H1 (cell line): Measurements from ENCODE around the gene CHN2. TPM values are rescaled to one million over a fixed set of nuclear protein-coding genes. Genes with fewer than 3 reads are reported as not detected.

Experiments used
- CTCF ChIA-PET: fragments of 300-600 bp; sonication (Branson Sonifier 250); formaldehyde crosslinking; loops from one replicate; lab custom pipeline; 2021; ENCODE audit not compliant: partially characterized antibody; lab: Charles Lee
- POLR2A ChIA-PET: fragments of 300-600 bp; sonication (Branson Sonifier 250); formaldehyde crosslinking; loops from one replicate; lab custom pipeline; 2021; ENCODE audit warnings: inconsistent platforms; ENCODE audit not compliant: partially characterized antibody; lab: Charles Lee
- DNase-seq, 2 experiments: peaks; one replicate each; pipeline versions ENCODE4 v3.0.0 to v3.0.0-alpha.2; 2010 to 2022; ENCODE audit warnings: low spot score in 2 of 2, low read depth in 1 of 2, mixed read lengths in 1 of 2
- FAIRE-seq: peaks from 2 replicates; lab custom pipeline; 2011; peaks lifted over from hg19 to GRCh38; lab: Jason Lieb, UNC
- H2AFZ ChIP-seq: 2 replicates; pipeline ENCODE4 v1.8.1; 2012; ENCODE audit warnings: low read length, inconsistent platforms
- H2AK5ac ChIP-seq: 2 replicates; pipeline ENCODE4 v1.6.1; 2013; ENCODE audit warnings: low read depth, low read length
- H2BK120ac ChIP-seq: replicated peaks from 2 replicates; pipeline ENCODE3; 2013; ENCODE audit warnings: low read depth, low read length, inconsistent platforms
- H2BK12ac ChIP-seq: 2 replicates; pipeline ENCODE4 v1.6.1; 2013; ENCODE audit warnings: low read depth, low read length
- H2BK15ac ChIP-seq: 2 replicates; pipeline ENCODE4 v1.6.1; 2013; ENCODE audit warnings: low read length
- H2BK20ac ChIP-seq: 2 replicates; pipeline ENCODE4 v1.6.1; 2013; ENCODE audit warnings: low read length
- H2BK5ac ChIP-seq: 2 replicates; pipeline ENCODE4 v1.6.1; 2013; ENCODE audit warnings: low read depth, low read length
- H3K14ac ChIP-seq: 2 replicates; pipeline ENCODE4 v1.6.1; 2013; ENCODE audit warnings: inconsistent platforms; ENCODE audit not compliant: insufficient read length
- H3K18ac ChIP-seq: 2 replicates; pipeline ENCODE4 v1.6.1; 2013; ENCODE audit warnings: low read length; ENCODE audit errors: extremely low read depth
- H3K23ac ChIP-seq: 2 replicates; pipeline ENCODE4 v1.6.1; 2013; ENCODE audit warnings: inconsistent platforms; ENCODE audit not compliant: insufficient read length
- H3K23me2 ChIP-seq: 2 replicates; pipeline ENCODE4 v1.6.1; 2013; ENCODE audit warnings: low read depth, low read length
- H3K27ac ChIP-seq: 2 replicates; pipeline ENCODE4 v1.6.1; 2011; ENCODE audit warnings: low read depth, low read length, inconsistent platforms
- H3K27me3 ChIP-seq, 4 experiments: replicated peaks in 1 of 4; 1 replicate in 1 of 4; 2 replicates in 3 of 4; pipeline versions ENCODE4 v1.6.1 to v1.8.1; 2011 to 2013; ENCODE audit warnings: low read length in 3 of 4, mild to moderate bottlenecking in 3 of 4, inconsistent platforms in 2 of 4, mixed read lengths in 2 of 4, moderate library complexity in 1 of 4; ENCODE audit not compliant: control insufficient read depth in 3 of 4, insufficient read depth in 3 of 4; ENCODE audit errors: extremely low read depth in 1 of 4
- H3K36me3 ChIP-seq, 4 experiments: 2 replicates each; pipeline versions ENCODE4 v1.6.1 to v1.8.1; 2011 to 2013; ENCODE audit warnings: mild to moderate bottlenecking in 4 of 4, low read length in 3 of 4, moderate library complexity in 2 of 4, control low read depth in 1 of 4, inconsistent platforms in 1 of 4; ENCODE audit not compliant: insufficient read depth in 4 of 4, control insufficient read depth in 2 of 4
- H3K4ac ChIP-seq: replicated peaks from 2 replicates; pipeline ENCODE3; 2013; ENCODE audit warnings: low read length, low read depth, mixed read lengths, inconsistent platforms; ENCODE audit not compliant: insufficient read length
- H3K4me1 ChIP-seq, 4 experiments: replicated peaks in 1 of 4; 1 replicate in 1 of 4; 2 replicates in 3 of 4; pipeline versions ENCODE4 v1.6.1 to v1.8.1; 2011 to 2013; ENCODE audit warnings: low read length in 3 of 4, inconsistent platforms in 2 of 4, mixed read lengths in 1 of 4; ENCODE audit not compliant: insufficient read depth in 4 of 4, control insufficient read depth in 3 of 4
- H3K4me2 ChIP-seq, 2 experiments: 2 replicates each; pipeline versions ENCODE4 v1.6.1 to v1.8.1; 2011 to 2013; ENCODE audit warnings: low read depth in 2 of 2, low read length in 2 of 2, control low read depth in 1 of 2, inconsistent platforms in 1 of 2, mild to moderate bottlenecking in 1 of 2; ENCODE audit not compliant: insufficient read depth in 1 of 2
- H3K4me3 ChIP-seq, 4 experiments: fragments of 200-600, 300-600 bp in 1 of 4; sonication (generic), shearing (Covaris generic), sonication (Bioruptor Twin) in 1 of 4; 2 replicates each; pipeline versions ENCODE4 v1.5.1 to v1.8.1; 2011 to 2016; ENCODE audit warnings: low read length in 4 of 4, low read depth in 3 of 4, control low read depth in 2 of 4, inconsistent platforms in 2 of 4, mild to moderate bottlenecking in 2 of 4, mixed read lengths in 1 of 4, moderate library complexity in 1 of 4; ENCODE audit not compliant: insufficient read depth in 2 of 4; ENCODE audit errors: extremely low read depth in 1 of 4
- H3K56ac ChIP-seq: replicated peaks from 2 replicates; pipeline ENCODE3; 2013; ENCODE audit warnings: low read depth, mild to moderate bottlenecking, mixed read lengths, low read length, inconsistent platforms; ENCODE audit not compliant: insufficient read length
- H3K79me1 ChIP-seq: 2 replicates; pipeline ENCODE4 v1.6.1; 2013; ENCODE audit warnings: low read depth, low read length, control low read depth
- H3K79me2 ChIP-seq, 2 experiments: 2 replicates each; pipeline versions ENCODE4 v1.6.1 to v1.8.1; 2012 to 2013; ENCODE audit warnings: low read length in 2 of 2, mild to moderate bottlenecking in 2 of 2, inconsistent platforms in 1 of 2; ENCODE audit not compliant: insufficient read depth in 2 of 2, control insufficient read depth in 1 of 2
- H3K9ac ChIP-seq, 4 experiments: replicated peaks in 1 of 4; 1 replicate in 1 of 4; 2 replicates in 3 of 4; pipeline versions ENCODE4 v1.6.1 to v1.8.1; 2011 to 2013; ENCODE audit warnings: low read depth in 3 of 4, low read length in 3 of 4, control low read depth in 2 of 4, mild to moderate bottlenecking in 2 of 4, moderate library complexity in 2 of 4, inconsistent platforms in 1 of 4; ENCODE audit errors: extremely low read depth in 1 of 4
- H3K9me3 ChIP-seq, 2 experiments: 2 replicates each; pipeline versions ENCODE4 v1.6.1 to v1.8.1; 2012 to 2013; ENCODE audit warnings: mild to moderate bottlenecking in 2 of 2, moderate library complexity in 2 of 2, control low read depth in 1 of 2, inconsistent platforms in 1 of 2, low read depth in 1 of 2, low read length in 1 of 2, mixed read lengths in 1 of 2; ENCODE audit not compliant: insufficient read depth in 2 of 2
- H4K20me1 ChIP-seq, 2 experiments: replicated peaks in 1 of 2; 2 replicates each; pipeline versions ENCODE3 to v1.8.1; 2011 to 2013; ENCODE audit warnings: inconsistent platforms in 2 of 2, low read length in 2 of 2, mild to moderate bottlenecking in 1 of 2; ENCODE audit not compliant: insufficient read depth in 2 of 2, control insufficient read depth in 1 of 2
- H4K5ac ChIP-seq: 2 replicates; pipeline ENCODE4 v1.6.1; 2013; ENCODE audit warnings: low read length, low read depth, mixed read lengths, inconsistent platforms; ENCODE audit not compliant: insufficient read length
- H4K8ac ChIP-seq: 2 replicates; pipeline ENCODE4 v1.8.0; 2013; ENCODE audit warnings: mild to moderate bottlenecking, moderate library complexity, low read length, inconsistent platforms; ENCODE audit not compliant: insufficient read depth; ENCODE audit errors: extremely low read depth
- H4K91ac ChIP-seq: replicated peaks from 2 replicates; pipeline ENCODE3; 2013; ENCODE audit warnings: low read length, mixed read lengths, inconsistent platforms; ENCODE audit not compliant: insufficient read length
- ASH2L ChIP-seq: fragments of 200-600, 300-600 bp; sonication (generic); IDR thresholded peaks from one replicate; pipeline ENCODE4 v1.7.1; 2017; ENCODE audit warnings: low read length
- CEBPB ChIP-seq: IDR thresholded peaks from 2 replicates; pipeline ENCODE4 v1.6.1; 2012; ENCODE audit warnings: low read depth, low read length
- FOSL1 ChIP-seq: IDR thresholded peaks from 2 replicates; pipeline ENCODE4 v1.6.1; 2011; ENCODE audit warnings: mild to moderate bottlenecking, low read depth, low read length, moderate library complexity; ENCODE audit not compliant: insufficient read depth
- PHF8 ChIP-seq: fragments of 200-600 bp; sonication (generic); conservative IDR thresholded peaks from 2 replicates; pipeline ENCODE4 v1.7.1; 2012; ENCODE audit warnings: low read depth, mild to moderate bottlenecking, inconsistent platforms, low read length, moderate library complexity
- TCF12 ChIP-seq: IDR thresholded peaks from 2 replicates; pipeline ENCODE4 v1.6.1; 2011; ENCODE audit warnings: low read depth, mild to moderate bottlenecking, low read length
- WGBS, 2 experiments: shearing (Covaris generic) in 1 of 2; methylation state at CpG; one replicate each; pipeline versions ENCODE4 v1.1.6 to v1.1.7; 2013 to 2015; ENCODE audit warnings: low lambda C conversion rate in 2 of 2, mixed read lengths in 2 of 2, inconsistent platforms in 1 of 2, low coverage in 1 of 2, missing lambda C conversion rate in 1 of 2; ENCODE audit not compliant: insufficient replicate concordance in 2 of 2, insufficient coverage in 1 of 2, insufficient read length in 1 of 2; ENCODE audit errors: extremely low coverage in 1 of 2, missing lambda C conversion rate in 1 of 2; 5-methylcytosine and 5-hydroxymethylcytosine counted together
- polyA plus RNA-seq, 7 experiments: library from polyadenylated mRNA; depleted of rRNA in 3 of 7; stranded (reverse) in 5 of 7; unstranded in 2 of 7; fragments of >200 nt in 5 of 7; fragments of 200-250 nt in 2 of 7; gene quantifications; 1 replicate in 5 of 7; 2 replicates in 1 of 7; 4 replicates in 1 of 7; pipeline versions ENCODE4 v1.2.1 to v1.2.3, GENCODE V29; 2011 to 2013; ENCODE audit warnings: missing spikeins in 2 of 7, mixed read lengths in 2 of 7
- total RNA-seq: library from RNA; stranded (reverse); fragmentation: NEBNext Ultra II Directional; extraction: Animal tissue kit (Norgen Biotek cat#: 25700); gene quantifications from 2 replicates; pipeline ENCODE4 v1.2.1, GENCODE V29; 2021

CHN2 gene
- total and polyA plus RNA-seq, 2 of the 8 experiments (the other 6 are each of a cell fraction or from before 2014, with no cell fraction given), result 2.9 to 4.8 TPM

DNA sequence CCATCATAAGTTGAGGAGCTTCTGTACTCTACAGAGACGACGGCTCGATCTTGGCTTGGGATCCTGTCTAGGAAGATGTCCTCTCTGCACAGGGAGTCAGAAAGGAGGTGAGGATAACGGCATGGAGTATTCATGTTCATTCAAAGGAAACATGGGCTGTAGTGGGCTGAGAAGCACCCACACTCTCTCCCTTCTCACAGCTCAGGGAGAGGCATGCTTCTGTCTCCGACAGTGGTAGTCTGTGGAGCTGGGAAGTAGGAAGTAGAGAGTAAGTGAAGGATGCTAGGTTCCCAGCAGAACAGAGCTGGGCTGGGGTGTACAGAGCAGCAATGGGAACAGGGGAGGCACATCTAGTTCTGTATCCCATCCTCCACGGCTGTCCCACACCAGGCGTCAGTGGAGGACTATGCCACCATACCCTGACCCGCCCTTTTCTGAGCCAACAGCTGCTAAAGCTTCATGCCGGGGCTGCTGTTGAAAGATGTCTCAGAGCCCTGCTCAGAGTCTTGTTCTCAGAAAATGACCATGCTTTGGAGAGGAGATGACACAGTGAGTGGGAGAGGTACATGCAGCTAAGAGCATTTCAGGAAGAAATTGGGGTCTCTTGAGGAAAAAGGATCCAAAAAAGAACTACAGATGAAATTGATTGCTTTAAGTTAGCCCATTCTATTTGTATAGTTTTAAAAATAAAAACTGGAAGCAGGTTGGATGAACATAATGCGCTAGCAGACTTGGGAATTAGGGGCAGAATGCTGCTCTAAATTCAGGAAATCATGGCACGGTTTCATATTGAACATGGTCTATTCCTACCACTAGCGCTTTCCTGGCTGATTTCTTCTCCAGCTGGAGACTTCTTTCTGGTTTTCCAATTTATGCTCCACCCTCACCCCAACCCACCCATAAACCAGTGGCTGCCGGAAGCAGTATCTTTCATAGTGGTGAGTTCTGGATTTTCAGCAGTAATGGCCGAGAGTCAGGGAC is 138.6 kb downstream of the CHN2 start:
- no peak overlapping the region for H4K91ac ChIP-seq
- H3K14ac ChIP-seq, result no peak overlapping the region
- no peaks in the 10 kb centered on the region for H4K20me1 ChIP-seq
- H3K9ac ChIP-seq, result no peak overlapping the region
- H2BK20ac ChIP-seq, result no peak overlapping the region
- no peaks in the 10 kb centered on the region for H3K23me2 ChIP-seq
- H3K23ac ChIP-seq, result no peak overlapping the region
- H3K18ac ChIP-seq, result no peak overlapping the region
- no peak overlapping the region for H2AFZ ChIP-seq
- ChIA-PET POLR2A (interaction anchor here (1.4 kb wide), 1 partner anchor 14 kb away, joined by 4 read pairs; no protein-coding TSS in a partner anchor), CTCF (interaction anchor here (1.0 to 3.1 kb wide), 4 partner anchors 8 to 15 kb away, joined by 4 to 9 read pairs (median 4); no protein-coding TSS in a partner anchor)
- no peak overlapping the region for H2BK5ac ChIP-seq
- no peak overlapping the region for H3K4me2 ChIP-seq
- 95% methylated on average over 14 of the region's 14 CpGs; no CpG with 5 or more reads in 1 of the 2 experiments for WGBS, 2 experiments
- H4K5ac ChIP-seq, result no peak overlapping the region
- no peak overlapping the region for H2BK12ac ChIP-seq
- no peak overlapping the region for H2AK5ac ChIP-seq
- no peak overlapping the region for H2BK15ac ChIP-seq
- no peak for DNase-seq
- no peak overlapping the region for H4K8ac ChIP-seq
- no peak overlapping the region for H3K27ac ChIP-seq
- H3K4me3 ChIP-seq, result no peak overlapping the region
- H3K79me1 ChIP-seq, result no peaks in the 10 kb centered on the region
- H3K4ac ChIP-seq, result no peak overlapping the region
- no peak overlapping the region for H3K56ac ChIP-seq
- no peak for FAIRE-seq
- H2BK120ac ChIP-seq, result no peak overlapping the region
- TF ChIP-seq TCF12 (no peak), PHF8 (no peak), CEBPB (no peak), FOSL1 (no peak), ASH2L (no peak)
- no peaks in the 10 kb centered on the region for H3K36me3 ChIP-seq
- H3K79me2 ChIP-seq, result no peaks in the 10 kb centered on the region
- peaks cover 0 to 2% (median 0%) of the 10 kb centered on the region in 4 experiments; a peak in 1 of 7 replicates for H3K4me1 ChIP-seq
- H3K27me3 ChIP-seq, result no peaks in the 10 kb centered on the region
- H3K9me3 ChIP-seq, result no peaks in the 10 kb centered on the region
